HL-60 (cell line): Measurements from ENCODE around the gene SPHK1.

Source experiments
- DNase-seq, 2 experiments: peaks; one replicate each; pipeline ENCODE4 v3.0.0-alpha.2; 2010 to 2020; ENCODE audit warnings: low read depth in 1 of 2, low spot score in 1 of 2
- H3K27ac ChIP-seq: fragments of 250-450 bp; sonication (Bioruptor Pico); replicated peaks from 2 replicates; pipeline ENCODE4 v1.5.1; 2020; ENCODE audit warnings: mild to moderate bottlenecking, moderate library complexity
- H3K27me3 ChIP-seq: fragments of 250-450 bp; sonication (Bioruptor Pico); 2 replicates; pipeline ENCODE4 v1.5.1; 2021; ENCODE audit warnings: mild to moderate bottlenecking, moderate library complexity; ENCODE audit not compliant: insufficient read depth, poor library complexity, severe bottlenecking
- H3K4me3 ChIP-seq: replicated peaks from 2 replicates; pipeline ENCODE4 v1.5.1; 2011; ENCODE audit warnings: mild to moderate bottlenecking, control low read depth, low read length; ENCODE audit not compliant: insufficient read depth
- GABPA ChIP-seq: IDR thresholded peaks from 2 replicates; pipeline ENCODE4 v1.6.1; 2012; ENCODE audit warnings: low read depth
- POLR2AphosphoS5 ChIP-seq: IDR thresholded peaks from 2 replicates; pipeline ENCODE4 v1.6.1; 2012; ENCODE audit warnings: low read depth
- REST ChIP-seq: IDR thresholded peaks from 2 replicates; pipeline ENCODE4 v1.6.1; 2012; ENCODE audit warnings: low read depth; ENCODE audit not compliant: insufficient replicate concordance
- SPI1 ChIP-seq: IDR thresholded peaks from 2 replicates; pipeline ENCODE4 v1.6.1; 2012; ENCODE audit warnings: low read depth, mild to moderate bottlenecking, borderline replicate concordance
- TF ChIP-seq, protein P1 (sequence below): IDR thresholded peaks from one replicate; pipeline ENCODE4 v1.5.1; 2011; ENCODE audit warnings: low read length, control low read depth, inconsistent platforms; ENCODE audit not compliant: insufficient read depth

SPHK1 gene

DNA sequence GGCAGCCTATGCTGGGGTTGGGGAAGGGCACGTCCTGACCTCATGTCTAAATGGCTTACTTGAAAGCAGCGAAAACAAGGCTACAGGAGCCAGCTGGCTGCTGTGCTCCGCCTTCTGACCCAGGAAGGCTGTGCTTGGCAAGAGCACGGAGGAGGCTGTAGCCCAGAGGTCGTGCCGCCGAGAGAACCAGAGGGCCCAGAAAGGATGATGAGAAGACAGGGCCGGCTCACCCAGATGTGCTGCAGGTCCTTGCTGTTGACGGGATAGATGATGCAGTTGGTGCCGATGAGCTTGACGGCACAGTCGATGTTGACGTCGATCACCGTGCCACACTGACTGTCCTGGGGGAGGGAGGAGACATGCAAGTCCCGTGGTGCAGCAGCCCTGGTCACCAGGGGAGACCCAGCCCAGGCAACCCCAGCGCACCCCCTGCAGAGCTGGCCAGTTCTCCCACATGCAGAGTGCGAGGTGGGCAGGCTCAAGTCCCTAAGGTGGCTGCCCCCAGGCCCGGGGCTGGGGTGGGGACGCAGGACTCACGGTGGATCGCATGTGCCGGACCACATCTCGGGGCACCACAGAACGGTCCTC lies 20.7 kb downstream of the SPHK1 start:
- Histone ChIP-seq H3K27me3 (no peaks in the 10 kb centered on the region), H3K27ac (no peak overlapping the region), H3K4me3 (no peak overlapping the region)
- no peak for TF ChIP-seq REST
- no peak for TF ChIP-seq SPI1
- no peak for TF ChIP-seq GABPA
- TF ChIP-seq, protein P1, sequence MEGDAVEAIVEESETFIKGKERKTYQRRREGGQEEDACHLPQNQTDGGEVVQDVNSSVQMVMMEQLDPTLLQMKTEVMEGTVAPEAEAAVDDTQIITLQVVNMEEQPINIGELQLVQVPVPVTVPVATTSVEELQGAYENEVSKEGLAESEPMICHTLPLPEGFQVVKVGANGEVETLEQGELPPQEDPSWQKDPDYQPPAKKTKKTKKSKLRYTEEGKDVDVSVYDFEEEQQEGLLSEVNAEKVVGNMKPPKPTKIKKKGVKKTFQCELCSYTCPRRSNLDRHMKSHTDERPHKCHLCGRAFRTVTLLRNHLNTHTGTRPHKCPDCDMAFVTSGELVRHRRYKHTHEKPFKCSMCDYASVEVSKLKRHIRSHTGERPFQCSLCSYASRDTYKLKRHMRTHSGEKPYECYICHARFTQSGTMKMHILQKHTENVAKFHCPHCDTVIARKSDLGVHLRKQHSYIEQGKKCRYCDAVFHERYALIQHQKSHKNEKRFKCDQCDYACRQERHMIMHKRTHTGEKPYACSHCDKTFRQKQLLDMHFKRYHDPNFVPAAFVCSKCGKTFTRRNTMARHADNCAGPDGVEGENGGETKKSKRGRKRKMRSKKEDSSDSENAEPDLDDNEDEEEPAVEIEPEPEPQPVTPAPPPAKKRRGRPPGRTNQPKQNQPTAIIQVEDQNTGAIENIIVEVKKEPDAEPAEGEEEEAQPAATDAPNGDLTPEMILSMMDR: no peak
- no peak for TF ChIP-seq POLR2AphosphoS5
- no peak for DNase-seq

GRCh38 chr17:76405607-76405966 lies 21.2 kb downstream of the SPHK1 start:
- TF ChIP-seq SPI1 (no peak), POLR2AphosphoS5 (no peak), GABPA (no peak), REST (no peak)
- TF ChIP-seq, protein P1: no peak
- no peak overlapping the region for H3K27ac ChIP-seq
- H3K27me3 ChIP-seq: no peaks in the 10 kb centered on the region
- DNase-seq: no peak
- H3K4me3 ChIP-seq: no peak overlapping the region

DNA sequence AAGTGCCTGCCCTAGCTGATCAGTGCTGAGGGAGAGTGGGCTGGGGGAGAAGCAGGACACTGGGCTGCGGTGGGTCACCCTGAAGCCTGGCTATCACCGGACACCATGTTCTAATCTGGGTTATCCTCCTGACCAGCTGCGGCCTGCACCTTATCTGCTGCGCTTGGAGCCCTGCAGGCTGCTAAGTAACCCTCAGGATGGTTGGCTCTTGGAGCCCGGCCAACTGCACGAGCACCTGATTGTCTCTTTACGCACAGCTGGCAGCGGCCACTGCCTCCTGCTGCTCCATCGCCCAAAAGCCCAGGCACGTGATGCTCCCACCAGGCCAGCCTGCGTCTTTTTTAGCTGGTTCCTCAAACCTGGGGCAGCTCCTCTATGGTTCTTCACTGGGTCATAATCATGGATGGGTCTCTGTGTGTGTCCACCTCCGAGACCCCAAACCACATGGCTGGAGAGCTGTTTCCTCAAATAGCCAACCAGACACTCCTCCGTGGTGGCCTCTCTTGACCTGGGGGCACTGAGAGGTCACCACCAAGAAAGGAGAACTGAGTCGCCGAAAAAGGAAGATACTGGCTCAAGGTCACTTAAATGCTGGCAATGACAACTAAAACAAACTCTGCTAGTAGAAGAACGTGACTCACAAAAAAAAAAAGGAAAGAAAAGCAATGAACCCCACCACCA lies 21.7 kb downstream of the SPHK1 start:
- peak; percentile 54 to 76 for DNase-seq
- Histone ChIP-seq H3K27ac (no peak overlapping the region), H3K27me3 (no peaks in the 10 kb centered on the region), H3K4me3 (no peak overlapping the region)
- peak; percentile 53 for TF ChIP-seq POLR2AphosphoS5
- TF ChIP-seq GABPA: no peak
- TF ChIP-seq SPI1: peak; percentile 63; the same call in 1 of the 2 replicates

DNA sequence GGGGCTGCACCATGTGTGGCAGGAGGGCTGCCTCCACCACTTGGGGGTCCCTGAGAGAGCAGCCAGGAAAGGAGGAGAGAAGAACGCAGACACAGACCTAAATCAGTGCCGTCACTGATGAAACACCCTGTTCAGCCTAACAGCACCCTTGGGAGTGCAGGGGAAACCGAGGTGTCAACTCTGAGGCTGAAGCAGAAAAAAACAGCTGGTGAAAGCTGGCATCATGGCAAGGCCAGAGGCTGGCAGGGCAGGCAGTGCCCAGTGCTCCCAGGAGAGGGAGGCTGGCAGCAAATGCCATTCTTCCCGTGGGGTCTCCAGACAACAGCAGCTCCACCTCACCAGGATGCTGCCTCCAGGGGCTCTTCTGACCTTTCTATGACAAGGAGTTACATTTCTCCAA lies 23.1 kb downstream of the SPHK1 start:
- TF ChIP-seq, protein P1: no peak
- no peak for TF ChIP-seq GABPA
- TF ChIP-seq SPI1: no peak
- TF ChIP-seq POLR2AphosphoS5: no peak
- TF ChIP-seq REST: no peak
- H3K4me3 ChIP-seq: no peak overlapping the region
- DNase-seq: no peak
- H3K27me3 ChIP-seq: no peaks in the 10 kb centered on the region
- no peak overlapping the region for H3K27ac ChIP-seq
